ENCODE results near the gene CNOT10.
"Not testable (repeated sequence)": the region's sequence is repeated elsewhere in the genome, so short reads cannot be mapped to it uniquely, and the experiment has no call there.

Gene CNOT10

GRCh38 chr3:32684800-32685542 is at the start of gene CNOT10:
Gene CNOT10, plus strand, starts transcription at chr3:32685188. Its CDS starts 273 bp downstream, at chr3:32685461.
- peak; percentile 94 for DNase-seq (ENCODE audit: insufficient read length, low spot score)
- FAIRE-seq = peak; percentile 88

DNA sequence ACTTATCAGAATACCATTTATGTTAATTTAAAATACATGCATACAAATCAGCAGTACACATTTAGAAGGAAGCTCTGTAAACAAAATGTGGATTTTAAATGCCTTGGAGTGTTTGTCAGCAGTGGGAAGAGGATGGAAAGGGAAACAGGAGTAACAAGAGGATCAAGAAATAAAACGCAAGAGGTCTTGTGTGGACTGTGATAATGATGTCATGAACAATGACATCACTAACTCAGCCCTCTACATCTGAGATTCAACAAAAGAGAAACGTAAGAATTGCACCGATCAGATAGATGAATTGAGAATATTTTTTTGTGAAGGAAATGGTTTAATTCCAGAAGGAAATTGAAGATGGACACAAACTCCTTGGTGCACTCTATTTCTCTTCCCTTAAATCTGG is 44.0 kb upstream of the CNOT10 start:
- FAIRE-seq = no peak

GRCh38 chr3:32641356-32641755 is 43.6 kb upstream of the CNOT10 start:
- FAIRE-seq (no peak), DNase-seq (ENCODE audit: insufficient read length, low spot score) (no peak)

More for the DNA sequence above, 44.0 kb upstream of the CNOT10 start:
- no peak for DNase-seq (ENCODE audit: insufficient read length, low spot score)

GRCh38 chr3:32643354-32643753 is 41.6 kb upstream of the CNOT10 start:
- no peak for FAIRE-seq
- DNase-seq (ENCODE audit: insufficient read length, low spot score) = no peak

GRCh38 chr3:32643816-32644215 is 41.2 kb upstream of the CNOT10 start:
- FAIRE-seq (no peak), DNase-seq (ENCODE audit: insufficient read length, low spot score) (no peak)

GRCh38 chr3:32644380-32644779 is 40.6 kb upstream of the CNOT10 start:
- DNase-seq (ENCODE audit: insufficient read length, low spot score) = no peak
- no peak for FAIRE-seq

- no peak for DNase-seq (ENCODE audit: insufficient read length, low spot score)
- FAIRE-seq = no peak
Observed at GRCh38 chr3:32646761-32647160, 38.2 kb upstream of the CNOT10 start.

GRCh38 chr3:32652337-32653100 is 32.5 kb upstream of the CNOT10 start:
- not testable (repeated sequence) for FAIRE-seq; DNase-seq (ENCODE audit: insufficient read length, low spot score)

GRCh38 chr3:32655167-32655566 is 29.8 kb upstream of the CNOT10 start:
- no peak for DNase-seq (ENCODE audit: insufficient read length, low spot score)
- FAIRE-seq = no peak

GRCh38 chr3:32660634-32661033 is 24.4 kb upstream of the CNOT10 start:
- FAIRE-seq (no peak), DNase-seq (ENCODE audit: insufficient read length, low spot score) (no peak)

- no peak for FAIRE-seq
- no peak for DNase-seq (ENCODE audit: insufficient read length, low spot score)
Observed at GRCh38 chr3:32662647-32663046, 22.3 kb upstream of the CNOT10 start.

DNA sequence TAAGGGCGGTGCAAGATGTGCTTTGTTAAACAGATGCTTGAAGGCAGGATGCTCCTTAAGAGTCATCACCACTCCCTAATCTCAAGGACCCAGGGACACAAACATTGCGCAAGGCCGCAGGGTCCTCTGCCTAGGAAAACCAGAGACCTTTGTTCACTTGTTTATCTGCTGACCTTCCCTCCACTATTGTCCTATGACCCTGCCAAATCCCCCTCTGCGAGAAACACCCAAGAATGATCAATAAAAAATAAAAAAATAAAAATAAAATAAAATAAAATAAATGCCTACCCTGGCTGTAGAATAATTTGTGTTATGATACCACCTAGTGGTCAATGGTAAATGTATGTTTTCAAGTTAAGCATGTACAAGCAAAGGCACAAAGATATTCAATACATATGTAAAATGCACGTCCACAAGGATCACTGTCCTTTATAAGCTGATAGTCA is 20.3 kb upstream of the CNOT10 start:
- peak; percentile 51 for DNase-seq (ENCODE audit: insufficient read length, low spot score)
- not testable (repeated sequence) for FAIRE-seq

DNA sequence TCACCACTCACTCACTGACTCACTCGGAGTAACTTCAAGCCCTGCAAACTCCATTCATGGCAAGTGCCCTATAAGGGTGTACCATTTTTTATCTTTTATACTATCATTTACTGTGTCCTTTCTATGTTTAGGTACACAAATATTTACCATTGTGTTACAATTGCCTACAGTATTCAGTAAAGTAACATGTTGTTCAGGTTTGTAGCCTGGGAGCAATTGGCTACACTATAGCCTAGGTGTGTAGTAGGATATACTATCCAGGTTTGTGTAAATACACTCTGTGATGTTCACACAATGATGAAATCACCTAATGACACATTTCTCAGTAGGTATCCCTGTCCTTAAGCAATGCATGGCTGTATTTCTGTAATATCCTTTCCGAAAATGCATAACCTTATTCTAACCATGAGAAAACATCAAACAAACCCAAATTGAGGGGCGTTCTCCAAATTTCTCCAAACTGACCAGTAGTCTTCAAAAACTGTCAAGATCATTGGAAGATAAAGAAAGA is 17.9 kb upstream of the CNOT10 start:
- DNase-seq (ENCODE audit: insufficient read length, low spot score) (no peak), FAIRE-seq (no peak)

GRCh38 chr3:32669226-32669625 is 15.8 kb upstream of the CNOT10 start:
- DNase-seq (ENCODE audit: insufficient read length, low spot score); FAIRE-seq: not testable (repeated sequence)

GRCh38 chr3:32673730-32674129 is 11.3 kb upstream of the CNOT10 start:
- FAIRE-seq; DNase-seq (ENCODE audit: insufficient read length, low spot score): not testable (repeated sequence)

DNA sequence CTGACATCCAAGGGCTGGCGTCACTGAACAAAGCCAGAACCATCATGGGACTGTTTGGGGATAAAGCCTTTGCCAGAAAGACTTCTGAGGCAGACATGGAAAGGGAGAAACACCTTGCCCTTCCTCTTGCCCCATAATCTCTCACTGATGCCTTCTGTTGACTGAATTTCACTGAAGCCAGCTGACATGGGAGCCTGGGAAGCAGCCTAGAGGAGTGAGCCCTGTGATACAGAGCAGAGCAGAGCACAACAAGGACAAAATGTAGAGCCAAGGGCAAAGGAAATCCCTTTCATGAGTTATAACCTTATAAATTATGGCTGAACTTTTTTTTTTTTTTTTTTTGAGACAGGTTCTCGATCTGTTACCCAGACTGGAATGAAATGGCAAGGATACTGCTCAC is 9.8 kb upstream of the CNOT10 start:
- no peak for FAIRE-seq
- DNase-seq (ENCODE audit: insufficient read length, low spot score) = no peak

DNA sequence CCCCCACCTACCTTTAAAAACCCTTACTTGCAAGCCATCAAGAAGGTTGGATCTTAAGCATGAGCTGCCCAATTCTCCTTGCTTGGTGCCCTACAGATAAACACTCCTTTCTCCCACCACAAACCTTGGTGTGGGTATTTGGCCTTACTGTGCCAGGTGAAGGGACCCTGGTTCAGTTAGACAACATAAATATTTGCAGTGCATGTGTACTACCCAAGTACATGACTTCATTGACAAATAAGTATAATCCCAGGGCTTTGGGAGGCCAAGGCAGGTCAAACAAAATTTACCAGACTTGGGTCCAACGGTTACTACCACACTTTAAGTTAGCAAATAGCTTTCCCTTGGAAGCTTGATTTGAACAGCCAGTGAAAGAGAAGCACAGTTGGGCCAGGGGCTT is 9.3 kb upstream of the CNOT10 start:
- DNase-seq (ENCODE audit: insufficient read length, low spot score) (no peak), FAIRE-seq (no peak)

- no peak for FAIRE-seq
- DNase-seq (ENCODE audit: insufficient read length, low spot score) = no peak
Observed at GRCh38 chr3:32681811-32682210, 3.2 kb upstream of the CNOT10 start.

GRCh38 chr3:32684029-32684799 is 774 bp upstream of the CNOT10 start:
- FAIRE-seq (no peak), DNase-seq (ENCODE audit: insufficient read length, low spot score) (no peak)

DNA sequence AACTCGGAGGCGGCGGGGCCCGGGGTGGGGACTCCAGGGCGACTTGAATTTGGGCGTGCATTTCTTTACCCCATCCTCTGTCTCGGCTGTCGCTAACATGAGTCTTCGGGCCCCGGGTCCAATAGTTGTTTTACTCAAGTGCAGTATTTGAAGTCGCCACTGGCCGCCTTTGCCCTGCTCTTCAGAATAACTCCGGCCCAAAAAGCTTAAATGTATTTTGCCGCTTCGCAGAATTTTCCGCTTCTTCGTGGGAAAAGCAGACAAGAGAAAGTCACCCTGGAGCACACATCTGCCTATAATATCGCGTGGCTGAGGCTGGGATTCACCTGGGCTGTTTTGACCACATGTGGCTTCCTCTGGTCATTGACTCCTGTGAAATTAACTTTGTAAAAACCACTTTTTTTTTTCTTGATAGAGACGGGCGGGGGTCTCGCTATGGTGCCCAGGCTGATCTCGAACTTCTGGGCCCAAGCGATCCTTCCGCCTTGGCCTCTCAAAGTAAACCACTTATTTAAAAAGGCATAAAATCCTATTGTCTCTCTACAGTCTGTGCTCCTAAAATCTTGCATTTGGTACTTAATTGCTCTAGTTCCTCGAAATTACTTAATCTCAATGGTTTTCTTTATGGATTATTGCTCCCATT is 676 bp downstream of the CNOT10 start:
- DNase-seq (ENCODE audit: insufficient read length, low spot score) (no peak), FAIRE-seq (no peak)

Data from HTR-8/SVneo (cell line).